NCI-H1105 treated with DMSO at 0.1 percent for 48 hours (cell line): ENCODE data around the gene THSD8.
"Not testable (repeated sequence)": the region's sequence is repeated elsewhere in the genome, so short reads cannot be mapped to it uniquely, and the experiment has no call there.

ENCODE experiments used
- DNase-seq: peaks from one replicate; lab custom pipeline; 2025; lab: John Stamatoyannopoulos, UW

The THSD8 gene

DNA sequence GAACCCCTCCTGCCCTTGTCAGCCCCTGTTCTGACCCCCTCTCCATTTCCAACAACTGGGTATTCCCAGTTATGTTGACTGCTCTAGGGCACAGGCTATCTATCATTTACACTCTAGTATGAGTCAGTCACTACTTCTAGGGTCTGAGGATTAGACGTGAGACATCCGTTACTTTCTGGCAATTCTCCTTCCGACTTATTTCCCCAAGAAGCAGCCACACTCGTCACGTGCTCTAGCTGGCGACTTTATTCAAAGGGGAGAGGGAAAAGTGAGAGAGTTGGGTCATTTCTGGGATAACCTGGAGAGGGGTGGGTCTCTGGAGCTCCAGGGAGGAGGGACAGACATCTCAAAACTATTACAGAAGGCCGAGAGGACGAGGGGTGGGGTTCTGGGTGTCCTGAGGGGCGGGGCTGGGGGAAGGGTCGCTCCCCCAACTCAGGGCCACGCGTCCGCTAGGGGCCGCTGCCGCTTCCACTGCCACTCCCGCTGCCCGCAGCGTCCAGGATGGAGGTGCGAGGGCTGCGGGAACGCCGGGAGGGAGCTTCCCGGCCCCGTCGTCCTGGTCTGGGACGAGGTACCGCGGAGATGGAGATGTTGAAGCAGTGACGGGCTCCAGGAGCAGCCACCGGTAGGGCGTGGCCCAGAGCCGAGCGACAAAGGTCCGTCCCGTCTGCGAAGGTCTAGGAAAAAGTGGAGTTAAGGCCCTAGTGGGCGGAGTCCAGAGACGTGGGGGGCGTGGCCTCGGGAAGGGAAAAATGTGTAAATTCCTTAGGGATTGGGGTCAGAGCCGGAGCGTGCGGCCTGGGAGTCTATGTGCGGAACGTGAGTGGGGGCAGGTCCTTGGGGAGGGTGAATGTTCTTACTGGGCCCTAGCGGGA is 23.6 kb downstream of the THSD8 start:
- no peak for DNase-seq

DNA sequence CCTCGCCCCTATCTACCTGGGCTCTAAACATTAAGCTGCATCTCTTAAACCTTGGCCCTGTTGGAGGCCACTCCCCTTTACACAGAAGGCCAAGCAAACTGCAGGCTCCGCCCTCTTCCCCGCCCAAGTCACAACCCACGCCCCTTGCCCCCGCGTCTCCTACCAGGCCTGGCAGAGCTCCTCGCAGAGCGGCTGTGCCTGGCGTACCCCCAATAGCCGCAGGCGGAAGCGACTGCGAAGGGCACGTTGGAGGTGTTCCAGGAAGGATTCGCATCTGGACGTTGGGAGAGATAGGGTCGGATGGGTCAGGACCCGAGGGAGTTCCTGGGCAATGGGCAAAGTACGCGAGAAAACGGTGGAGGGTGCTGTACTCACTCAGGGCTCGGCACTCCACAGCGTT is 26.6 kb downstream of the THSD8 start:
- DNase-seq = peak; percentile 42

DNA sequence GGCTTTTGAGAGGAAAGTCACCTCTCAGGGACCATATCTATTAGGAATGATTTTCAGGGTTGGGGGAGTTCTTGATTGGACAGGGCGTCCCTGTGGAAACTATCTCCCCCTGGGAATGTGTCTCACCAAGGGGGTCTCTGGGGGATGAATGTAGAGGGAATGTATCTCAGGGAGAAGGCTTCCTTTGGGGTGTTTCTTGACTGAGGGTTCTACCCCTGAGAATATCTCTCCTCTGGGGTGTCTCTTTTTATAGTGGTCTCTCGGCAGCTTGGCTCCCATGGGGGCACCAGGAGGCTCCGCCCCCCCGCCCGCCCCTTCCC is 31.5 kb downstream of the THSD8 start:
- no peak for DNase-seq

DNA sequence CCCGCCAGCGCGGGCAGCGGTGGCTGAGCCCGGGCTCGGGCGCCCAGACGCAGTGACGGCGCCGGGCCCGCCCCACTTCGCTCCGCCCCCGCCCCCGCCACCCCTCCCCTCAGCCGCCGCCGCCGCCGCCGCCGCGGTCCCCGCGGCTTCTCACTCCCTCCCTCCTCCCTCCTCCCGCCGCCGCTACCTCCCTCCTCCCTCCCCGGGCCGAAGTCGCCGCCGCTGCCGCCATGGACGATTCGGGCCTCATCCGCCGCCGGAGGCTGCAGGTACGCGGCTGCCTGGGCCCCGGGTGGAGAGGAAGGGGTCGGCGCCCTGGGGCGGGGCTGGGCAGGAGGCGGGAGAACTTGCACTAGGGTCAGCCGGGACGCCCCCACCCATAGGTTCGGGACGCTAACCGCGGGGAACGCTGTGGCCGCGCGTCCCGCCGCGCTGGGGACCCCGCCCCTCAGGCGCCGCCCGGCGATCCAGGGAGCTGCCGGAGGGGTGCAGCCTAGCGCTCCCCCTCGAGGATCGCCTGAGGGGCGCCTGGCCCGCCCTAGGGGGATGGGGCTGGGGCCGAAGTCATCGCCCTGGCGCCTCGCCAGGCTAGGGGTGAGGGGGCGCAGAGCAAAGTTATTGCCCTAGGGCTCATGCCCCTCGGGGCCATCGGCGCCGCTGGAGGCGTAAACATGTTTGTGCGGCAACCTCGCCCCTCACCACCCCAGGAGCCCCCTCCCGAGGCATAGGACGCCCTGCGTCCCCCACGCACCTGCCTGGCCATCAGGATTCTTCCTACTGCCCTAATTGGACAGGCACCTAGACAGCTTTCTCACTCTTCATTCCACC is 32.1 kb downstream of the THSD8 start:
- DNase-seq = peak; percentile 66

DNA sequence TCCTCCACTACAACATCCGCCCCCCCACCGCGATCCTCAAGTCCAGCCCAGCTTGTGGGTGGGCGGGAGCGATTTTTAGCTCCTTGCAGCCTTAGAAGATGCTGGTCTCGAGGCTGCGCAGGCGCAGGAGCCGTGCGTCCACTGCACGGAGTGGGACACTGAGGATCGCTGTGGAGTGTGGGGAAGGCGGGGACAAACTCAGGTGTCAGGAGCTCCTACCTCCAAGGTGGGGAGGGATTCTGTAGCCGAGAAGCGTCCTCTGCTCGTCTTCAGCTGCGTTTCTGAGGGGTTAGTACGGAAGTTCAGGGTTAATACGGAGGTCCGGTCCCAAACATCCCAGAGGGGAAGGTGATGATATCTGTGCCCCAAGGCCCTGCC is 32.7 kb downstream of the THSD8 start, which contains the start of gene RTBDN:
TSS of gene RTBDN (minus strand) at position 14 of the 378 bp plus-strand sequence. CDS start 4,600 bp downstream, outside the sequence.
- DNase-seq = no peak

DNA sequence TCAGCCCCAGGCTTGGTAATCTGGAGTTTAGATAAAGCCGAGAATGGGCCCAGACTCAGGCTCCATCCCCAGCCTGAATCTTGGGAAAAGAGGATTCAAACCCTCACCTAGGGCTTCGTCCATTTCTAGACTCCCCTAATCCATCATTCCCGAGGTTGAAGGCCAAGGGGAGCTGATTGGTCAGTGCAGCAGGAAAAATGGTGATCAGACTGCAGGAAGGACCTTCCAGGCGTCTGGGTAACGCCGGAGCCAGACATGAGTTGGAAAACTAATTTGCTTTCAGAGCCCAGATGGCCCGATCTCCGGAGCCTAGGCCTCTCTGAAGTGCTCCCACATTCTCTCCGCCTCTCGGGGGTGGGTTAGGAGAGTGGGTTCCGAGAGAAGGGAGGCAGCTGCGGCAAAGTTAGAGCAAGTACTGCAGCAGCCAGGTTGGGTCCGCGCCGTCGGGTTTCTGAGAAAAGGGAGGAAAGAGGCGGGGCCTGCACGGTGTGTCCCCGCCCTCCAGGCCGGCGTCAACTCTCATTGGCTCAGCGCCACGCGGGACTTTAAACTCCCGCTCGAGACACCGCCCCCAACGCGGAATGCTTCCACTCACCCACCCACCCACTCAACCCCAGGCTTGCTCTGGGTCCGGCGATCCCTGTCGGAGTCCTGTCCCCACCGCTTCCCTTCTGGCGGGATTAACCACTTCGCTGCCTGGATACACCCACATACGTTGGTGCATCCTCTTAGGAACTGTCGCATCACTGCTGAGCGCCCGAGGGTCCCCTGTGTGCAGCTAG is 33.3 kb downstream of the THSD8 start:
- DNase-seq = no peak

DNA sequence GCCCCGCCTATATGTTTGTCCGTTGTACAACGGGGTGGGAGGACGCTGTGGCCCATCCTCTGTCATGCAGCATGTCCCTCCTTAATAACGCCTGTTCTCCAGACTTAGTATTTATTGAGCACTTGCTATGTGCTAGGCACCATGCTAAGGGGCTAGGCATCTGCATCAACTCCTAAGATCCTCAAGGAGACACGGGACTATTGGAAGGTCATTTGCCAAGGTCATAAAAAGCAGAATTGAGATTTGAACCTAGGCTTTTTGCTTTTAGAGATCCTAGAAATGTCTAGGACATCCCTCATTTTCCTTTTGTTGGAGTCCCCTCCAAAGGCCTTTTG is 34.6 kb downstream of the THSD8 start:
- DNase-seq = no peak

DNA sequence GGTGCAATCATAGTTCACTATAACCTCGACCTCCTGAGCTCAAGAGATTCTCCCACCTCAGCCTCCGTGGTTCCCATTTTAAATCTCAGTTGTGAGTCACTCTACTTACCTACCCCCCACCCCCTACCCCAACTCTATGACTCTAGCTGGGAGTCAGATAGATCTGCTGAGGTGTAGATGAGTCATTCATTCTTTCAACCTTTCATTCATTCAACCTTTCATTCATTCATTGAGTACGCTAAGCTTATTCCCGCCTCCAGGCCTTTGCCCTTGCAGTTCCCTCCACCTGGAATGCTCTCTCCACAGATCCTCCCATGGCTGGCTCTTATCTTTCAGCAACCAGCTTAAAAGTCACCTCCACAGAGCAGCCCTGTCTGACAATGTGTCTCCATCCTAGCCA is 35.4 kb downstream of the THSD8 start:
- no peak for DNase-seq

DNA sequence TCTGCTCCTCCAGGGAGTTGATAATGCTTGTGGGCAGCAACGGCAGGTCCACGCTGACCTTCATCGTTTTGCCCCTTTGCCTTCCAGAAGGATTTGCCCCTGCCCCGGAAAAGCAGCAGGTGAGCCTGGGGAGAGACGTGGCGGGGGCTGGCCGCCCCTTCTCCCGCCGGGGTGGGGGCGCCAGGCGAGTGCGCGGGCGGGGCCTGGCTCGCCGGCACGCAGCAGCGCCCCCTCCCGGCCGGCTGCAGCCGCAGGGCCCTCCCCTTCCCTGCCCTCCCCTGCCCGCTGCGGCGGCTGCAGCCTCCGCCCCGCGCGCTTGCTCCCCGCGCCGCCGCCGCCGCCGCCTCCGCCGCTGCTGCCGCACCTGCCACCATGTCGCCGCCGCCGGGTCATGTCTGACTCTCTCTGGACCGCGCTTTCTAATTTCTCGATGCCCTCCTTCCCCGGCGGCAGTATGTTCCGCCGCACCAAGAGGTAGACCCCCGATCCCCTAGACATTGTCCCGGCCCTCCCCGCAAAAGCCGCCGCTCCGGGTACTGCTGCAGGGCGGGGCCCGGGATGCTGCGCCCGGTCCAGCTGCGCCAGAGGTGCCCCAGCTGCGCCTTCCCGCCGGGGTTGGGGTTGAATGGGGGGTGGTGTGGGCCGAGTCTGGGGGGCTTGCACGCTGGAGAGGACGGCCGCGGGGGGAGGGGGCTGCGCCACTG is 36.5 kb downstream of the THSD8 start, which contains the start of gene MAST1:
TSS of gene MAST1 (plus strand) at position 334 of the 704 bp plus-strand sequence. CDS start at position 392, 58 bp downstream.
- DNase-seq = peak; percentile 62

DNA sequence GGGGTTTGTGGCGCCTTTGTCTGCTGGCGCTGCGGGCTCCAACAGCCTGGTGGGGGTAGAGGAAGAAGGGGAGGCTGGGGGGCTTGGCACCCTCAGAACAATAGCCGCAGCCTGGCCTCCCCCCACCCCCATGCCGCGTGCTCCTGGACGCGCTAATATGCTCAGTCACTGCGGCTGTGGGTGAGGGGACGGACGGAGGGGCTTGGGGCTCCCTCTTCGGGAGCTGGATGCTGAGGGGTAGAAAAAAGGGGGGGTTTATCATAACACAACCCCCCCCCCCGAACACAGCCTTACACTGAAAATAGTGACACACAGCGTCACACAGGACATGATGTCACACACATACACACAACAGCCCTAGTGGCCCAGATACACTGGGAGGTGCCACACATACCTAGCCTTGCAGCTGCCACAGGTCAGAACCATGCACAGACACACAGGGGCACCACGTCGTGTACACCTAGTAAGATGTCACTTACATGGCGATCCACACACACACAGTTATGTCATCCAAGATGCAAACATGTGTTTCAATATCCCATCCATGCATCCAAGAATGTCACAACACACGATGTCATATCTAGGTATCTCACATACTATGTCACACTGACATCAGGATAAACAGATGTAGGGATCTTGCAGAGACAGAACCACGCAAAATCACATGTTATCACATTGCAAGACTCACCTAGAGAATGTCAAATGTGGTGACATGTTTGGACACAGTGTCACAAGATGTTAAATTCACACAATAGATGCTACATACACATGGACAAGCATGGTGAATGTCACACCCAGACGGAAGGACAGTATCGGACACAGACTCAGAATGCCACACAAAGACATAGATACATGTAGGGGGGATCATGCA is 37.3 kb downstream of the THSD8 start:
- DNase-seq = no peak

DNA sequence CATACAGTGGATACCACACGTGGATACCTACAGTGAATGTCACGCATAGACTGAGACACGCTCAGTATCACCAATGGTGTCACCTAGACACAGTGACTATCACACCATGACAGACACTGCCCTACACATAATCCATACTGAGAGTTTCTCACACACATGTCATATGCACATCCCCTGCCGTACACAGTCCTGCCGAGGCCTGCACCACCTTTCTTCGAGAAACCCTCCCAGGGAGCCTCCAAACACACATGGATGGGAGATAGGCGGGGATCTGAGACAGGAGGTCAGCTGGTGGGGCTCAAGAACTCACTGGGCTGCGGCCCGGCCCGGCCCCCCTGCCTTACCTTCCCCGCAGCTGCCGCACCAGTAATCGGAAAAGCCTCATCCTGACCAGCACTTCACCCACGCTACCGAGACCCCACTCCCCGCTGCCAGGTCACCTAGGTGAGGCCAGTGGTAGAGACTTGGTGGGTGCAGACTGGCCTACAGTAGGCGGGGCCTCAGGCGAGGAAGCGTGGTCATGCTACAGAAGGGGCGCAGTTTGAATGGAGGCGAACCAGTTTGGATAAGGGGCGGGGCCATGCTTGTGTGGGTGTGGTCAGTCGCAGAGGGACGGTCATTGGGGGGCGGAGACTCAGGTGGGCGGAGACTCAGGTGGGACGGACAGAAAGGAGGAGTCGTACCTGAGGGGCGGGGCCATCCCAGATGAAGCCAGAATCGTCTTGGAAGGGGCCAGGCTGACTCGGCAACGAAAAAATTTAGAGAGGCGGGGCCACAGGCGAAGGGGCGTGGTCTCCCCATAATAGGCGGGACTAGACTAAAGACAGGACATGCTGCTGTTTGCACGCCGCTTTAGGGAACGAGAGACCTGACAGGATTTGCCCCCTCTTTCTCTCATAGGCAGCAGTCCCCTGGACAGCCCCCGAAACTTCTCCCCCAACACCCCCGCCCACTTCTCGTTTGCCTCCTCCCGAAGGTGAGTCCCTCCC is 38.5 kb downstream of the THSD8 start:
- DNase-seq = peak; percentile 84

DNA sequence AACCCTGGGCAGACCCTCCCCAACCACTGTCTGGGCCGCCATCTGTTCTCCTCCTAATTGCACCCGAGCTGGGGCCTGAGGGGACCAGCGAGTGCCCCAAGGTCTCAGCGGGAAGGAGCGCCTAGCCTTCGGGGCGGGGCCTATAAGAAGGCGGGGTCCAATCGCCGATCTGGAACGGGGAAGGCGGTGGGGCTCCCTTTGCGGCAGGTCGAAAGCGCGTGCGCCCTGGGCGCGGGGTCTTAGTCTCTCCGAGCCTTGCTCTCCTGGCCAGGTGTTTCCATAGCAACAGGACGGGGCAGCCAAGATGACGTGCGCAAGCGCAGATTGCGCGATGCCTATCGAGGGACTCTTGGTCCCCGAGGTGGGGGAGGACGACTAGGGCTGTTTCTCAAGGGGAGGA is 39.2 kb downstream of the THSD8 start:
- peak; percentile 97 for DNase-seq

DNA sequence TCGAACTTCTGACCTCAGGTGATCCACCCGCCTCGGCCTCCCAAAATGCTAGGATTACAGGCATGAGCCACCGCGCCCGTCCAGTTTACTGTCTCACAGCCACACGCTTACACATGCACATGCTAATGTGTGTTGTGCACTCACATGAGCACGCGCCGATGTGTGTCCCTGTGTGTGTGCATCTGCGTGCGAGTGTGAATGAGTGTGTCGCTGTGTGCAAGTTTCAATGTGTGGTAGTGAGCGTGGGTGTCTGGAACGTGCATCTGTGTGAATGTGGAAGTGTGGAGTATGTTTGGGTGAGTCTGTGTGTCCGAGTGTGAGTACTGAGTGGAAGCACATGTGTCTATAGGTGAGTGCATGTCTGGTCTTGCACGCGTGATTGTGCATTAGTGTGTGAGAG is 40.6 kb downstream of the THSD8 start:
- DNase-seq = no peak

DNA sequence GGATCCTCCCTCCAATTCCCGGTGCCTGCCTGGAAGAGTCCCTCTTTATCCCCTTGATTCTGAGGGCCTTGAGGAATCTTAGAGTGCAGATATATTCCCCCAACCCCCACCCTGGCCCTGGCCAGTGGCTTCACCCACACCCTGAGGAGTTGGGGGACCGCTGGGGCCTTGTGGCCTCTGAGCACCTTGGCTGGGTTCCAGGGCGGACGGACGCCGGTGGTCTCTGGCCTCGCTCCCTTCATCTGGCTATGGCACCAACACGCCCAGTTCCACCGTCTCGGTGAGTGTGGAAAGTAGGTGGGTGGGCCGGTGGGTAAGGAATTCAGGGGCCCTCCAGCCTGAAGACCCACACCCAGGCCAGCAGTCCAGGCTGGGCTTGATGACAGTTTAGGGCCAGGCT is 41.5 kb downstream of the THSD8 start:
- DNase-seq = no peak

DNA sequence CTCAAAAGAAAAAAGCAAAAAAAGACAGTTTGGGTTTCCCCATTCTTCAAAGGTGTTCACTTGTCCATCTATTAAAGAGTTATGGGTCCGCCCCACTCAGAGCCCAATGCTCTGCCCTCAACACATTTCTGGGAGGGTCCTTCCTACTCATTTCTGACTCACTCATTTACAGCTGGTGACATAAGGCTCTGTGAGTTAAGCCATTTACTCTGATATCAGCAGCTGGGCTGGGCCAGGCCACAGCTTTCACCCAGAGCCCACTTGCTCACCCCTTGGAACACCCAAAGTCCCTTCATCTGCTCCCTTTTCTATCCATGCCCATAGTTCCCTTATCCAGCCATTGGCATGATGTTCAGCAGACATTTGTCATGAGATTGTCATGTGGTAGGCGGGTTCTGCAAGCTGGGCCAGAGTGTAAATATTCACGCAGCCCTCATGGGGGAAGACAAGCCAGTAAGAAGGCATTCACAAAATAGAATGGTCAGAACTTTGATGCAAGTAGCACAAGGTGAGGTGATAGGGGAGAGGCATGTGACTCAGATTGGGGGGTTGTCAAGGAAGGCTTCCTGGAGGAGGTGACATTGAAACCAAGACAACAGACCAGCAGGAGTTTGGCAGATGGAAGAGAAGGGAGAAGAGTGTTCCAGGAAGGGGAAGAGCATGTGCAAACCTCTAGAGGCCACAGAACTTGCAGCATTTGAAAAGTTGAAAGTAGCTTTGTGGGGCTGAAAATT is 42.3 kb downstream of the THSD8 start:
- no peak for DNase-seq

DNA sequence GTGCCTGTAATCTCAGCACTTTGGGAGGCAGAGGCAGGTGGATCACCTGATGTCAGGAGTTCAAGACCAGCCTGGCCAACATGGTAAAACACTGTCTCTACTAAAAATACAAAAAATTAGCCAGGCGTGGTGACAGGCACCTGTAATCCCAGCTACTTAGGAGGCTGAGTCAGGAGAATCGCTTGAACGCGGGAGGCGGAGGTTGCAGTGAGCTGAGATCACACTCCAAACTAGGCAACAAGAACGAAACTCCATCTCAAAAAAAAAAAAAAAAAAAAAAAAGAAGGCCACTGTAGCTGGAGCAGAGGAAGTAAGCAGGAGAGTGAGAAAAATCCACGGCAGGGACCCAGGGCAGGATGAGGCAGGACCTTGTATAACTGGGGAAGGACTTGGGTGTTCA is 44.7 kb downstream of the THSD8 start:
- DNase-seq = not testable (repeated sequence)

DNA sequence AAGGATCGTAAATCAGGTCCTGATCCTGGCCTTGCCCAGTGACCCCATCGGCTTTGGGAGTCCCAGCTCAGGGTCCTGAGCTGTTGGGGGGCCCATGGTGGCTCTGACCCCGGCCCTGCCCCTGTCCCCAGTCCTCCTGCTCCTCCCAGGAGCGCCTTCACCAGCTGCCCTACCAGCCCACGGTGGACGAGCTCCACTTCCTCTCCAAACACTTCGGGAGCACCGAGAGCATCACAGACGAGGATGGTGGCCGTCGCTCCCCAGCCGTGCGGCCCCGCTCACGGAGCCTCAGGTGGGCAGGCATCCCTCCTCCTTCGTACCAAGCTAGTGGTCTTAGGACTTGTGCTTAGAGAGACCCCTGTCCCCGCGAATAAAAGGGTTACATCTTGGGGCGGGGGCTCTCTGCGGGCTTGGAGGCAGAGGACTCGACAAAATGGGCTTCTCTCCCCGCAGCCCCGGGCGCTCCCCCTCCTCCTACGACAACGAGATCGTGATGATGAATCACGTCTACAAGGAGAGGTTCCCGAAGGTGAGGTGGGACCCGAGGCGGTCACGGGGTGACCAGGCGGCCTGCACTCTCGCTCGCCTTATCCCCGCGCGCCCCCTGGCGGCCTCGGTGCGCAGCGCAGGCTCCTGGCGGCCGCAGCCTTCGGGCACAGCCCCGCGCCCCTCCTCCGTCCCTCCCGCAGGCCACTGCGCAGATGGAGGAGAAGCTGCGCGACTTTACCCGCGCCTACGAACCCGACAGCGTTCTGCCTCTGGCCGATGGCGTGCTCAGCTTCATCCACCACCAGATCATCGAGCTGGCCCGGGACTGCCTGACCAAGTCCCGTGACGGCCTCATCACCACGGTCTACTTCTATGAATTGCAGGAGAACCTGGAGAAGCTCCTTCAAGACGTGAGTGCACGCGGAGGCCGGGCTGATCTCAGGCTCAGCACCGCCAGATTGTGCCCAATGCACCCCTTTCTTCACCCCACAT is 45.6 kb downstream of the THSD8 start:
- peak; percentile 64 for DNase-seq
